ENCODE measurements around the gene CCDC57. TPM values are rescaled to one million over a fixed set of nuclear protein-coding genes. Genes with fewer than 3 reads are reported as not detected.

Gene CCDC57
- total RNA-seq, 2 experiments from 2014 or later: 129 to 135 TPM

DNA sequence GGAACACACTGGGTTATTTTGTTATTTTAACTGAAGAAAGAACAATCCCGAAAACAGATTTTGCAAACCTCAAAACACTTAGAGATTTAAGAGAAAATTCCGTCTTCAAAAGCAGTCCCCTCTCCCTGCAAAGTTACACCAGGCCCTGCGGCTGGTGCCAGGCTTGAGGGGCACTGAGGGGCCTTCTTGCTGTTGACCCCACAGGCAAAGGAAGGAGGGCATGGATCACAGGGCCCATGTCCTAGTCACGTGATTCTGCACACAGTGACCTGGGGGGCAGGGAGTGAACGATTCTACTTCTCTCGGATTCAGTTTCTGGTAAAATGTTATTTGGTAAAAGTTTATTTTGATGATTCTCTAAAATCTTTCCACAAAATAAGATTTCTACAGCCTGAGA lies 59.3 kb downstream of the CCDC57 start:
- DNase-seq (no peak), ATAC-seq (ENCODE audit: poor library complexity) (no peak)
- Mint-ChIP-seq H3K4me1 (ENCODE audit: low read depth) (peaks cover 5% of the 10 kb centered on the region), H3K36me3 (ENCODE audit: low read depth) (no peaks in the 10 kb centered on the region), H3K27ac (peak overlapping the region; percentile 69), H3K9me3 (no peaks in the 10 kb centered on the region), H3K4me3 (no peak overlapping the region), H3K27me3 (no peaks in the 10 kb centered on the region)
- H3K4me1 ChIP-seq (ENCODE audit: insufficient read depth, low read length): peaks cover 10% of the 10 kb centered on the region
- POLR2A ChIA-PET: interaction anchor here (4.5 kb wide), 1 partner anchor 27 kb away, joined by 18 read pairs; no protein-coding TSS in a partner anchor
- H3K27me3 ChIP-seq (ENCODE audit: control insufficient read depth in 1 of 2, insufficient read depth in 2 of 2, low read length in 2 of 2): no peaks in the 10 kb centered on the region
- no peak overlapping the region for H3K4me3 ChIP-seq (ENCODE audit: low read length)
- intact Hi-C loops (cut with DNase I, micrococcal nuclease): loop anchor here (2.0 to 5.0 kb wide), 2 partner anchors 46 to 54 kb away; partner anchors contain the start of gene FASN (in 1 of the 2)
- H3K27ac ChIP-seq (ENCODE audit: low read depth in 1 of 2, low read length in 2 of 2): no peak overlapping the region
- CTCF ChIA-PET: interaction anchor here (1.2 to 2.6 kb wide), 4 partner anchors 31 to 124 kb away, joined by 3 to 19 read pairs (median 4); no protein-coding TSS in a partner anchor
- H3K36me3 ChIP-seq (ENCODE audit: insufficient read depth, low read length): peaks cover 3% of the 10 kb centered on the region
- H3K9me3 ChIP-seq (ENCODE audit: control insufficient read depth in 1 of 2, insufficient read depth in 1 of 2, low read length in 2 of 2): no peaks in the 10 kb centered on the region
- TF ChIP-seq, protein P1, sequence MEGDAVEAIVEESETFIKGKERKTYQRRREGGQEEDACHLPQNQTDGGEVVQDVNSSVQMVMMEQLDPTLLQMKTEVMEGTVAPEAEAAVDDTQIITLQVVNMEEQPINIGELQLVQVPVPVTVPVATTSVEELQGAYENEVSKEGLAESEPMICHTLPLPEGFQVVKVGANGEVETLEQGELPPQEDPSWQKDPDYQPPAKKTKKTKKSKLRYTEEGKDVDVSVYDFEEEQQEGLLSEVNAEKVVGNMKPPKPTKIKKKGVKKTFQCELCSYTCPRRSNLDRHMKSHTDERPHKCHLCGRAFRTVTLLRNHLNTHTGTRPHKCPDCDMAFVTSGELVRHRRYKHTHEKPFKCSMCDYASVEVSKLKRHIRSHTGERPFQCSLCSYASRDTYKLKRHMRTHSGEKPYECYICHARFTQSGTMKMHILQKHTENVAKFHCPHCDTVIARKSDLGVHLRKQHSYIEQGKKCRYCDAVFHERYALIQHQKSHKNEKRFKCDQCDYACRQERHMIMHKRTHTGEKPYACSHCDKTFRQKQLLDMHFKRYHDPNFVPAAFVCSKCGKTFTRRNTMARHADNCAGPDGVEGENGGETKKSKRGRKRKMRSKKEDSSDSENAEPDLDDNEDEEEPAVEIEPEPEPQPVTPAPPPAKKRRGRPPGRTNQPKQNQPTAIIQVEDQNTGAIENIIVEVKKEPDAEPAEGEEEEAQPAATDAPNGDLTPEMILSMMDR (IDR thresholded peaks at IDR 0.05): no peak

DNA sequence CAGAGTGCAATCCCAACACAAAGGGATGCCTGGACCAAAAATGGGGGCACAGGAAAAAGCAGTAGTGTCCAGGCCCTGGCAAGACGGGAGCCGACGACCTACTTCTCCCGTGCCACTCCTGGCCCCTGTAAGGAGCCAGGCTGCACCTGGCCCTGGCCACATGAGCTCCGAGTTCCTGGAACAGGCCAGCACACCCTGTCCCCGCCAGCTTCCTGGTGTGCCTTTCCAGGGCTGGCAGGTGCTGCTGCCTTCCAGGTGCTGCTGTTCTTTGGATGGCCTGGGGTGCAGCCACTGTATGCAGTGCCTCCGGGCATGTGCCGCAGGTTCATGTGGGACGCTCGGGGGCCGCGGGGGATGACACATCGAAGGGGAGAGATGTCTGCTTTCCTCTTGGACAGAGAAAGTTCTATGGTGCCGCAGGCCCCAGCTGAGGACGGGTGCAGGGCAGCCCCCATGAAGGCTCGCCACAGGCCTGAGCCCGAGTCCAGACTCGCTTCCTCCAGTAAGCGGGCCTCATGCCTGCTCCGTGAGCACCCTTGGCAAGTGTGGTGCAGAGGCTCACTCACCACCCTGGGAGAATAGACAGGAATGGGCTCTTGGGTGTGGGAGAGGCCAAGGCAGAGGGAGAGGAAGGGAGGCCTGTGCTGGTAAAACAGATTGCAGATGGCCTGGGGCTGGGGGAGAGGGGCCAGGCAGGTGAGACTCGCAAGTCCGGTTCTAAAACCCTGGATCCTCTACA lies 59.9 kb downstream of the CCDC57 start:
- Mint-ChIP-seq H3K27ac (no peak overlapping the region), H3K36me3 (ENCODE audit: low read depth) (no peaks in the 10 kb centered on the region), H3K27me3 (no peaks in the 10 kb centered on the region), H3K4me3 (no peak overlapping the region), H3K4me1 (ENCODE audit: low read depth) (peaks cover 5% of the 10 kb centered on the region), H3K9me3 (no peaks in the 10 kb centered on the region)
- TF ChIP-seq, protein P1 (IDR thresholded peaks at IDR 0.05): no peak
- H3K27ac ChIP-seq (ENCODE audit: low read depth in 1 of 2, low read length in 2 of 2): no peak overlapping the region
- CTCF ChIA-PET: interaction anchor here (1.6 to 2.6 kb wide), 3 partner anchors 31 to 122 kb away, joined by 4 to 19 read pairs (median 5); no protein-coding TSS in a partner anchor
- no peak overlapping the region for H3K4me3 ChIP-seq (ENCODE audit: low read length)
- H3K27me3 ChIP-seq (ENCODE audit: control insufficient read depth in 1 of 2, insufficient read depth in 2 of 2, low read length in 2 of 2): no peaks in the 10 kb centered on the region
- no peak for ATAC-seq (ENCODE audit: poor library complexity)
- H3K36me3 ChIP-seq (ENCODE audit: insufficient read depth, low read length): peaks cover 5% of the 10 kb centered on the region
- POLR2A ChIA-PET: interaction anchor here (1.0 to 4.5 kb wide), 2 partner anchors 26 to 54 kb away, joined by 3 to 18 read pairs; no protein-coding TSS in a partner anchor
- DNase-seq: no peak
- peaks cover 10% of the 10 kb centered on the region for H3K4me1 ChIP-seq (ENCODE audit: insufficient read depth, low read length)
- no peaks in the 10 kb centered on the region for H3K9me3 ChIP-seq (ENCODE audit: control insufficient read depth in 1 of 2, insufficient read depth in 1 of 2, low read length in 2 of 2)
- intact Hi-C loops (cut with DNase I, micrococcal nuclease): loop anchor here (2.0 to 5.0 kb wide), 2 partner anchors 45 to 54 kb away; partner anchors contain the start of gene FASN (in 1 of the 2)

DNA sequence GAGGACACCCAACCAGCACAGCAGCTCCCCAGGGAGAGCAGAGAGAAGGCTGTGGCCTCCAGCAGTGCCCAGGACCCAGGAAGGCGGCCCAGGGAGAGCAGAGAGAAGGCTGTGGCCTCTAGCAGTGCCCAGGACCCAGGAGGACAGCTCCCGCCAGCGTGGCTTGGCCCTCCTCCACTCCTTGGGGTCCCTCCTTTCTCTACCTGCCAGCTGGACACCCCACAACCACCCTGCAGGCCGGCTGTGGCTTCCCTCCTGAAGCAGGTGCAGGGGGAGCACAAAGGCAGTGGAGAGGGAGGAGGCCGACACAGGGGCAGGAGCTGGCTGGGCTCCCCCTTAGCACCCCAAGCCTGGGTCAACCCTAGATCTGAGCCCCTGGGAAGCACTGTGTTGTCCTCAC lies 60.5 kb downstream of the CCDC57 start:
- POLR2A ChIA-PET: interaction anchor here (1.0 to 4.5 kb wide), 2 partner anchors 26 to 54 kb away, joined by 3 to 18 read pairs; no protein-coding TSS in a partner anchor
- intact Hi-C loops (cut with DNase I, micrococcal nuclease): loop anchor here (2.0 to 5.0 kb wide), 2 partner anchors 45 to 53 kb away; partner anchors contain the start of gene FASN (in 1 of the 2)
- H3K9me3 ChIP-seq (ENCODE audit: control insufficient read depth in 1 of 2, insufficient read depth in 1 of 2, low read length in 2 of 2): no peaks in the 10 kb centered on the region
- Mint-ChIP-seq H3K4me3 (no peak overlapping the region), H3K27me3 (no peaks in the 10 kb centered on the region), H3K36me3 (ENCODE audit: low read depth) (peaks cover 3% of the 10 kb centered on the region), H3K9me3 (no peaks in the 10 kb centered on the region), H3K4me1 (ENCODE audit: low read depth) (peaks cover 5% of the 10 kb centered on the region), H3K27ac (no peak overlapping the region)
- TF ChIP-seq, protein P1 (IDR thresholded peaks at IDR 0.05): no peak
- H3K4me1 ChIP-seq (ENCODE audit: insufficient read depth, low read length): peaks cover 10% of the 10 kb centered on the region
- no peak for DNase-seq
- H3K4me3 ChIP-seq (ENCODE audit: low read length): no peak overlapping the region
- peaks cover 5% of the 10 kb centered on the region for H3K36me3 ChIP-seq (ENCODE audit: insufficient read depth, low read length)
- H3K27me3 ChIP-seq (ENCODE audit: control insufficient read depth in 1 of 2, insufficient read depth in 2 of 2, low read length in 2 of 2): no peaks in the 10 kb centered on the region
- CTCF ChIA-PET: interaction anchor here (1.6 kb wide), 1 partner anchor 122 kb away, joined by 5 read pairs; no protein-coding TSS in a partner anchor
- no peak overlapping the region for H3K27ac ChIP-seq (ENCODE audit: low read depth in 1 of 2, low read length in 2 of 2)
- no peak for ATAC-seq (ENCODE audit: poor library complexity)

All from CD4-positive, alpha-beta T cell (primary cell).